GM21360 (cell line): ENCODE data around the gene HAUS7.
"Not testable (repeated sequence)": the region's sequence is repeated elsewhere in the genome, so short reads cannot be mapped to it uniquely, and the experiment has no call there.

Source experiments
- ATAC-seq: cut with Tn5 transposase; IDR thresholded peaks from one replicate; pipeline ENCODE4 v1.9.1; 2021; ENCODE audit warnings: mild to moderate bottlenecking, moderate library complexity; ENCODE audit not compliant: unreplicated experiment

HAUS7 gene

GRCh38 chrX:153411255-153411987 is 59.0 kb downstream of the HAUS7 start, which contains the start of gene ZFP92:
ZFP92 (plus strand) TSS chrX:153411472; CDS start chrX:153418323, 6,851 bp downstream.
- ATAC-seq: no peak

DNA sequence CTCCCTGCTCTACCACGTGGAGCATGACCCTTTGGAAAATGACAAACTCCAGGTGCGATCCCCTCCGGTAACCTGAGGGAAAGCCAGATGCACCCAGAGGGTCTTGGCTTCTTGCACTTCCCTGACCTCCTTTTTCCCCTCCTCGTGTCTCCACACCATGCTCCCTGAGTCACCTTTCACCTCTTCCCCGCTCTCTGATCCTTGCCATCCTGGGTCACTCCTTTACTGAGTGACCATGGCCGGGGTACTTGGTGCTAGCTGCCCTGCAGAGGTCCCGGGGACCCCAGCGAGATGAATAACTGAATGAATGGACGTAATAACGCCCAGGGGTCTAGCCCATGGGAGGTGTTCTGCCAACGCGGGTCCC is 59.5 kb downstream of the HAUS7 start:
- ATAC-seq: no peak

DNA sequence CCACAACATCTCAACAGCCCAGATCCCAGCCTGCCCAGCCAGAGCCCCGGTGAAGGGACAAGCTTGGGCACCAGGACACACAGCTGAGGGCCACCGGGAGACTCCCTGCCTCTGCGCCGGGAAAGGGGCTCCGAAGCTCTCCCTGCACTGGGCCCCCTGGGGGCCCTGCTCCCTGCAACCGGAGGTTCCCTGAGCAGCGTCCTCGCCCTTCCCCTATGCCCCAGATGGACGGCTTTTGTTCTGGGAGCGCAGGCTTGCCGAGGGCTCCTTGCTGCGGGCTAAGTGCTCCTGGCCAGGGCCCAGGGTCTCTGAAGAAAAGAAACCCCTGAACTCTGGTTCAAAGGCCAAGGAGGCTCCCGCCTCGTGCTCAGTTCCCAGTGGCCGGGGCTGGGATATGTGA is 60.0 kb downstream of the HAUS7 start:
- ATAC-seq: no peak

- ATAC-seq: no peak
Measured at GRCh38 chrX:153409414-153410101, 60.8 kb downstream of the HAUS7 start.

GRCh38 chrX:153408871-153409351 is 61.5 kb downstream of the HAUS7 start:
- ATAC-seq: no peak

DNA sequence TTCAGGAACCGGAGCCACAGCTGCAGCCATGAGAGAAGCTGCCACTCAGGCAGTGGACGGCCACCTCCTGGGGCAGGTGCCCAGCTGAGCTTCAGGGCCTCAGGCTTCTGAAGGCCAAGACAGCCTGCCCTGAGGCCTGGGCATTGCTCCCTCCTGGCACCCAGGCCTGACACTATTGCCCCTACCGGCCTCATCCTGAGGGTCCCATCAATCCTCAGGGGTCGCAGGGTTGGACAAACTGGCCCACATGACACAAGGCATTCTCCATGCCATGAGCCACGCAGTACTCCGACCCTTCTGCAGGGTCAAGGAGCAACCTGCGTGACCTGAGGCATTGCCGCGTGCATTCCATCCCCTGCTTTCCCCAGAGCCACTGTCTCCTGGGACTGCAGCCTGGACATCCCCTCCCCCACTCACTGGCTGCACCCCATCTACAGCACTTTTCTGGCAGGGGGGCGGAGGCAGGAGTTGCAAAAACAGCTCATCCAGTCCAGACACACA is 62.1 kb downstream of the HAUS7 start:
- no peak for ATAC-seq

DNA sequence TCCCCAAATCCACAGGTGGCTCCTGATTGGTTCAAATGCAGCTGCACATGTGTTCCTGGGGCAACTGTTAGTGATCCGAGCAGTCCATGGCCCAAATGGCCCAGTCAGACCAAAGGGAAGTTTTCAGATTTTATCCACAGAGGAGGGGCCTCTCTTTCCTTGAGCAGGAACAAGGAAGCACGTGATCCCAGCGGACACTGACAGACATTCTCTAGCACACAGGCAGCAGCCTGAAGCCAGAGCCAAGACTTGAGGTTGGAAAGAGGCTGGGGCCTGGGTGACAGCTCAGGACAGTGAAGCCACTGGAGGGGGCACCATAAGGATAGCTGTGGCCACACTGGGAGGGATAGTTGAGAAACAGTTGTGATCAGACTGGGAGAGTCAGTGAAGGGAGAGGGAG is 62.6 kb downstream of the HAUS7 start:
- ATAC-seq: no peak

DNA sequence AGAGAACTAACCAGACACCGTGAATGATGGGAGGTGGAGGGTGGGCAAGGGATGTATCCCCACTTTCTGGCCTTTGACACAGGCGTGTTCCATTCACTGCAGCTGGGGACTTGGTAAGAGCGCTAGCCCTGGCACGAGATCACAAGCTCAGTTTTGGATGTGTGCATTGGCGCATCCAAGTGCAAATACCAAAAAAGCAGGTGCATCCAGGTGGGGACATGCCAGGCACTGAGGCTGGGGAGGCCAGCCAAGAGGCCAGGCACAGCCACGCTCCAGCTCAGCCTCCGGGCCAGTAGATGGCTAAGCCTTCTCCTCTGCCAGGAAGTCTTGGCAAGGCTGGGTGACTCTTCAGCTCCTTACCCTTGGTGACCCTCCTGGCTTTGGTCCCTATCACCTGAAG is 63.5 kb downstream of the HAUS7 start:
- ATAC-seq: no peak

DNA sequence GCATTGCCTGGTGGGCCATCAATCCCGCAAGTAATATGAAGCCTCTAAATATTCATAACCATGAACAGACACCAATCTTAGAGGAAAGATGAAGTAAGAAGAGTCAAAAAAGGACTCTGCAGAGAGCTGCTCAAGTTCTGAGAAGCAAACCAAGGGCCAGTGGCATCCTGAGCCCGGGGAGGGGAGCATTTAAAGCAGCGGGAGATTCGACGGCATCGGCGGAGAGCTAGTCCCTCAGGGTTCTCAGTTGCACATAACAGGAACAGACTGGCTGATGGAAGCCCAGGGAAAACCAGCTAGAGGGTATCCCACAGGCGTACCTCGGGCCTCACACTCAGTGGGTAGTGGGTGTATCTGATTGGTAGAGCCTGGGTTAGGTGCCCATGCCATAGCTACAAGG is 64.4 kb downstream of the HAUS7 start:
- ATAC-seq: no peak

DNA sequence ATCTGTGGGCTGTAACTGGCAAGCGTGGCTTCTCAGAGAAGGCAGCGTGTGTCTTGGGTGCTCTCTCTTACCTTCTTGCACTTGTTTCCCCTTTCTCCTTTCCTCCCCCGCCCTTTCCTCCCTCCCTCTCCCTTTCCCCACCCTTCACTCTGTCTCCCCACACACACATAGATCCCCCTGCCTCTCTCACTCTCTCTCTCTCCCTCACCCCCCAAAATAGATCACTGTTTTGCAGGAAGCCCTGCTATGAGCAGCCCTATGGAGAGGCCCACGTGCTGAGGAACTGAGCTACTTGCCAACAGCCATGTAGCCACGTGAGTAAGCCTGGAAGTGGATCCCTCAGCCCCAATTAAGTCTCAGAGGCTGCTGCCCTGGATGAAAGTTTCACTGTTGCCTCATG is 65.0 kb downstream of the HAUS7 start:
- ATAC-seq: no peak

DNA sequence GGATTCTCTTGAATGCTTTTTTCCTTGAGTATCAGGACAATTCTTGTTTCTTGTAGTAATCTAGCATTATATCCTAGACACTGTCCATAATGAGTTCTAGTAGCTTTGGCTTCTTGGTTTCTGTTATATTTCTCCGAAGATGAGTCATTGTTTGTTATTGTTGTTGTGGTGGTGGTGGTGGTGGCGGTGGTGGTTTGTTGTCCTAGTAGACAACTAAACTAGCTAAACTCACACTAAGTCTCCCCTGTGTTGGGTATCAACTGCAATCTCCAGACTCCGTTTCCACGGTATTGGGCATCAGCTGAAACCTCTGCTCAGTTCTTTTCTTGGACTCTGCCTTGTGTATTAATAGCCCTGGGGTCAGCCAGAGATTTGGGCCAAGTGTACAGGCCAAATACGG is 66.0 kb downstream of the HAUS7 start:
- not testable (repeated sequence) for ATAC-seq

DNA sequence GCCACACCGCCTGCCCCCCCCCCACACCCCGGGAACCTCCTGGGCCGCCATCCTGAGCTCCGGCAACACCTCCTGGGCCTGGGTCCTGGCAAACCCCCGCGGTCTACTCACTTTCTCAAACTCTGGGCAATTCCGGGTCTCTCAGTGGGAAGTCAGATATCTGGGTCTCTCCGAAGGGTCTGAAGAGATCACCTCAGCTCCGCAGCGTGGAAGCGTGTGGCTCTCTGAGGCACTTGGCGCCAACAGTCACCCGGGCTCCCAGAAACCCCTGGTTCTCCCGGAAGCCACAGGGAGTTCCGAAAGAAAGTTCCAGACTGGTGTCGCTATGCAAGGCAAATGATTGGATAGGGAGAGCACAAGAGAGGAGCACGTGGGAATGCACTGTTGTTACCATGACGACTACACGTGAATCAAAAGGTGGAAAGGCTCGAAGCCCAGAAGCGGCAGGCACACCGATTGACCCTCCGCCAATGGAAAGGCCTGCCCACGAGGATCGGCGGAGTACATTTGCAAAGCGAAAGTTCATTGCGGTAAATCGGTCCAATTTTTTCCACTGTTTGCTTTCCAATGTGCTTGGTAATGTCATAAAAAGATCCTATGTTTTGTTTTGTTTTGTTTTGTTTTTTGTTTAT is 69.1 kb downstream of the HAUS7 start, which contains the start of gene PNMA6E:
Gene PNMA6E (minus strand): TSS at position 218 of the 632 bp plus-strand sequence. CDS start 2,501 bp downstream, outside the sequence.
- no peak for ATAC-seq

- ATAC-seq: peak; percentile 73
Measured at GRCh38 chrX:153400146-153401132, 69.9 kb downstream of the HAUS7 start.

- ATAC-seq: no peak
Measured at GRCh38 chrX:153398275-153398960, 72.0 kb downstream of the HAUS7 start.
